Measurements from ENCODE around the gene NSFL1C. TPM values are rescaled to one million over a fixed set of nuclear protein-coding genes. Genes with fewer than 3 reads are reported as not detected.

NSFL1C gene
- total and polyA plus RNA-seq, 2 experiments from 2014 or later, result 48.9 to 92.2 TPM

DNA sequence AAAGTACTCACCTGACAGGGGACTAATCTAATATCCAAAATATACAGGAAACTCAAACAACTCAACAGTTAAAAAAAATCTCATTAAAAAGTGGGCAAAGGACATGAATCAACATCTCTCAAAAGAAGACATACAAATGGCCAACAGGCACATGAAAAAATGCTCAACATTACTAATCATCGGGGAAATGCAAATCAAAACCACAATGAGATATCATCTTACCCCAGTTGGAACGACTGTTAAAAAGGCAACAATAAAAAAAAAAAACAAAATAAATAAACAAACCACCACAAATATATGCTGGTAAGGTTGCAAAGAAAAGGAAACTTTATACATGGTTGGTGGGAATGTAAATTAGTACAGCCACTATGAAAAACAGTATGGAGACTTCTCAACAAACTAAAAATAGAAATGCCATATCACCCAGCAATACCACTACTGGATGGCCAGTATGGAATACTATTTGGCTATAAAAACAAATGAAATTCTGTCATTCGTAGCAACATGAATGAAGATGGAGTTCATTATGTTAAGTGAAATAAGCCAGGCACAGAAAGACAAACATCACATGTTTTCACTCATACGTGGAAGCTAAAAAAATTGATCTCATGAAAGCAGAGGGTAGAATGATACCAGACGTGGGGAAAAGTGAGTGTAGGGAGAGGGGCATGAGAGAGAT lies 17.9 kb upstream of the NSFL1C start:
- Histone ChIP-seq H2AFZ (no peak overlapping the region), H3K4me1 (ENCODE audit: insufficient read depth) (no peaks in the 10 kb centered on the region)

More for the DNA sequence above, 17.9 kb upstream of the NSFL1C start:
- no peaks in the 10 kb centered on the region for H3K36me3 ChIP-seq (ENCODE audit: insufficient read depth)
- ATAC-seq (no peak), DNase-seq (ENCODE audit: low spot score) (no peak)
- no peak overlapping the region for H3K27ac ChIP-seq (ENCODE audit: low read depth)
- no peak overlapping the region for H3K27ac Mint-ChIP-seq
- no peaks in the 10 kb centered on the region for H3K9me3 Mint-ChIP-seq
- no peaks in the 10 kb centered on the region for H3K36me3 Mint-ChIP-seq (ENCODE audit: low read depth)
- no peaks in the 10 kb centered on the region for H3K4me1 Mint-ChIP-seq
- H3K4me3 Mint-ChIP-seq, result no peak overlapping the region
- no peak overlapping the region for H3K4me2 ChIP-seq
- no peaks in the 10 kb centered on the region for H3F3A ChIP-seq (replicated peaks; ENCODE audit: low read depth)
- no peaks in the 10 kb centered on the region for H3K27me3 Mint-ChIP-seq (ENCODE audit: insufficient read depth, low read depth, poor library complexity)
- no peaks in the 10 kb centered on the region for H4K20me1 ChIP-seq (replicated peaks; ENCODE audit: insufficient read depth)
- TF ChIP-seq NANOG (IDR thresholded peaks at IDR 0.05; ENCODE audit: borderline replicate concordance), result no peak
- TF ChIP-seq CREB1 (CRISPR knock-in tag; IDR thresholded peaks at IDR 0.05; ENCODE audit: low read depth), result no peak
- TF ChIP-seq STAT1 (IDR thresholded peaks at IDR 0.05; ENCODE audit: unreplicated experiment), result no peak
- no peak for TF ChIP-seq ZNF331 (CRISPR knock-in tag; IDR thresholded peaks at IDR 0.05; ENCODE audit: low read depth)
- TF ChIP-seq JUNB (IDR thresholded peaks at IDR 0.05; ENCODE audit: unreplicated experiment), result no peak
- TF ChIP-seq, protein P1, sequence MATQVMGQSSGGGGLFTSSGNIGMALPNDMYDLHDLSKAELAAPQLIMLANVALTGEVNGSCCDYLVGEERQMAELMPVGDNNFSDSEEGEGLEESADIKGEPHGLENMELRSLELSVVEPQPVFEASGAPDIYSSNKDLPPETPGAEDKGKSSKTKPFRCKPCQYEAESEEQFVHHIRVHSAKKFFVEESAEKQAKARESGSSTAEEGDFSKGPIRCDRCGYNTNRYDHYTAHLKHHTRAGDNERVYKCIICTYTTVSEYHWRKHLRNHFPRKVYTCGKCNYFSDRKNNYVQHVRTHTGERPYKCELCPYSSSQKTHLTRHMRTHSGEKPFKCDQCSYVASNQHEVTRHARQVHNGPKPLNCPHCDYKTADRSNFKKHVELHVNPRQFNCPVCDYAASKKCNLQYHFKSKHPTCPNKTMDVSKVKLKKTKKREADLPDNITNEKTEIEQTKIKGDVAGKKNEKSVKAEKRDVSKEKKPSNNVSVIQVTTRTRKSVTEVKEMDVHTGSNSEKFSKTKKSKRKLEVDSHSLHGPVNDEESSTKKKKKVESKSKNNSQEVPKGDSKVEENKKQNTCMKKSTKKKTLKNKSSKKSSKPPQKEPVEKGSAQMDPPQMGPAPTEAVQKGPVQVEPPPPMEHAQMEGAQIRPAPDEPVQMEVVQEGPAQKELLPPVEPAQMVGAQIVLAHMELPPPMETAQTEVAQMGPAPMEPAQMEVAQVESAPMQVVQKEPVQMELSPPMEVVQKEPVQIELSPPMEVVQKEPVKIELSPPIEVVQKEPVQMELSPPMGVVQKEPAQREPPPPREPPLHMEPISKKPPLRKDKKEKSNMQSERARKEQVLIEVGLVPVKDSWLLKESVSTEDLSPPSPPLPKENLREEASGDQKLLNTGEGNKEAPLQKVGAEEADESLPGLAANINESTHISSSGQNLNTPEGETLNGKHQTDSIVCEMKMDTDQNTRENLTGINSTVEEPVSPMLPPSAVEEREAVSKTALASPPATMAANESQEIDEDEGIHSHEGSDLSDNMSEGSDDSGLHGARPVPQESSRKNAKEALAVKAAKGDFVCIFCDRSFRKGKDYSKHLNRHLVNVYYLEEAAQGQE (IDR thresholded peaks at IDR 0.05; ENCODE audit: unreplicated experiment), result no peak
- TF ChIP-seq POLR2AphosphoS5 (IDR thresholded peaks at IDR 0.05; ENCODE audit: low read depth), result no peak
- TF ChIP-seq EZH2phosphoT487 (IDR thresholded peaks at IDR 0.05; ENCODE audit: unreplicated experiment), result no peak
- TF ChIP-seq ZNF114 (CRISPR knock-in tag; IDR thresholded peaks at IDR 0.05), result no peak
- TF ChIP-seq EZH2 (IDR thresholded peaks at IDR 0.05; ENCODE audit: low read depth, unreplicated experiment), result no peak
- TF ChIP-seq, protein P2, sequence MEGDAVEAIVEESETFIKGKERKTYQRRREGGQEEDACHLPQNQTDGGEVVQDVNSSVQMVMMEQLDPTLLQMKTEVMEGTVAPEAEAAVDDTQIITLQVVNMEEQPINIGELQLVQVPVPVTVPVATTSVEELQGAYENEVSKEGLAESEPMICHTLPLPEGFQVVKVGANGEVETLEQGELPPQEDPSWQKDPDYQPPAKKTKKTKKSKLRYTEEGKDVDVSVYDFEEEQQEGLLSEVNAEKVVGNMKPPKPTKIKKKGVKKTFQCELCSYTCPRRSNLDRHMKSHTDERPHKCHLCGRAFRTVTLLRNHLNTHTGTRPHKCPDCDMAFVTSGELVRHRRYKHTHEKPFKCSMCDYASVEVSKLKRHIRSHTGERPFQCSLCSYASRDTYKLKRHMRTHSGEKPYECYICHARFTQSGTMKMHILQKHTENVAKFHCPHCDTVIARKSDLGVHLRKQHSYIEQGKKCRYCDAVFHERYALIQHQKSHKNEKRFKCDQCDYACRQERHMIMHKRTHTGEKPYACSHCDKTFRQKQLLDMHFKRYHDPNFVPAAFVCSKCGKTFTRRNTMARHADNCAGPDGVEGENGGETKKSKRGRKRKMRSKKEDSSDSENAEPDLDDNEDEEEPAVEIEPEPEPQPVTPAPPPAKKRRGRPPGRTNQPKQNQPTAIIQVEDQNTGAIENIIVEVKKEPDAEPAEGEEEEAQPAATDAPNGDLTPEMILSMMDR (conservative IDR thresholded peaks at IDR 0.05; ENCODE audit: low read depth in 2 of 2), result no peak
- TF ChIP-seq, protein P3, sequence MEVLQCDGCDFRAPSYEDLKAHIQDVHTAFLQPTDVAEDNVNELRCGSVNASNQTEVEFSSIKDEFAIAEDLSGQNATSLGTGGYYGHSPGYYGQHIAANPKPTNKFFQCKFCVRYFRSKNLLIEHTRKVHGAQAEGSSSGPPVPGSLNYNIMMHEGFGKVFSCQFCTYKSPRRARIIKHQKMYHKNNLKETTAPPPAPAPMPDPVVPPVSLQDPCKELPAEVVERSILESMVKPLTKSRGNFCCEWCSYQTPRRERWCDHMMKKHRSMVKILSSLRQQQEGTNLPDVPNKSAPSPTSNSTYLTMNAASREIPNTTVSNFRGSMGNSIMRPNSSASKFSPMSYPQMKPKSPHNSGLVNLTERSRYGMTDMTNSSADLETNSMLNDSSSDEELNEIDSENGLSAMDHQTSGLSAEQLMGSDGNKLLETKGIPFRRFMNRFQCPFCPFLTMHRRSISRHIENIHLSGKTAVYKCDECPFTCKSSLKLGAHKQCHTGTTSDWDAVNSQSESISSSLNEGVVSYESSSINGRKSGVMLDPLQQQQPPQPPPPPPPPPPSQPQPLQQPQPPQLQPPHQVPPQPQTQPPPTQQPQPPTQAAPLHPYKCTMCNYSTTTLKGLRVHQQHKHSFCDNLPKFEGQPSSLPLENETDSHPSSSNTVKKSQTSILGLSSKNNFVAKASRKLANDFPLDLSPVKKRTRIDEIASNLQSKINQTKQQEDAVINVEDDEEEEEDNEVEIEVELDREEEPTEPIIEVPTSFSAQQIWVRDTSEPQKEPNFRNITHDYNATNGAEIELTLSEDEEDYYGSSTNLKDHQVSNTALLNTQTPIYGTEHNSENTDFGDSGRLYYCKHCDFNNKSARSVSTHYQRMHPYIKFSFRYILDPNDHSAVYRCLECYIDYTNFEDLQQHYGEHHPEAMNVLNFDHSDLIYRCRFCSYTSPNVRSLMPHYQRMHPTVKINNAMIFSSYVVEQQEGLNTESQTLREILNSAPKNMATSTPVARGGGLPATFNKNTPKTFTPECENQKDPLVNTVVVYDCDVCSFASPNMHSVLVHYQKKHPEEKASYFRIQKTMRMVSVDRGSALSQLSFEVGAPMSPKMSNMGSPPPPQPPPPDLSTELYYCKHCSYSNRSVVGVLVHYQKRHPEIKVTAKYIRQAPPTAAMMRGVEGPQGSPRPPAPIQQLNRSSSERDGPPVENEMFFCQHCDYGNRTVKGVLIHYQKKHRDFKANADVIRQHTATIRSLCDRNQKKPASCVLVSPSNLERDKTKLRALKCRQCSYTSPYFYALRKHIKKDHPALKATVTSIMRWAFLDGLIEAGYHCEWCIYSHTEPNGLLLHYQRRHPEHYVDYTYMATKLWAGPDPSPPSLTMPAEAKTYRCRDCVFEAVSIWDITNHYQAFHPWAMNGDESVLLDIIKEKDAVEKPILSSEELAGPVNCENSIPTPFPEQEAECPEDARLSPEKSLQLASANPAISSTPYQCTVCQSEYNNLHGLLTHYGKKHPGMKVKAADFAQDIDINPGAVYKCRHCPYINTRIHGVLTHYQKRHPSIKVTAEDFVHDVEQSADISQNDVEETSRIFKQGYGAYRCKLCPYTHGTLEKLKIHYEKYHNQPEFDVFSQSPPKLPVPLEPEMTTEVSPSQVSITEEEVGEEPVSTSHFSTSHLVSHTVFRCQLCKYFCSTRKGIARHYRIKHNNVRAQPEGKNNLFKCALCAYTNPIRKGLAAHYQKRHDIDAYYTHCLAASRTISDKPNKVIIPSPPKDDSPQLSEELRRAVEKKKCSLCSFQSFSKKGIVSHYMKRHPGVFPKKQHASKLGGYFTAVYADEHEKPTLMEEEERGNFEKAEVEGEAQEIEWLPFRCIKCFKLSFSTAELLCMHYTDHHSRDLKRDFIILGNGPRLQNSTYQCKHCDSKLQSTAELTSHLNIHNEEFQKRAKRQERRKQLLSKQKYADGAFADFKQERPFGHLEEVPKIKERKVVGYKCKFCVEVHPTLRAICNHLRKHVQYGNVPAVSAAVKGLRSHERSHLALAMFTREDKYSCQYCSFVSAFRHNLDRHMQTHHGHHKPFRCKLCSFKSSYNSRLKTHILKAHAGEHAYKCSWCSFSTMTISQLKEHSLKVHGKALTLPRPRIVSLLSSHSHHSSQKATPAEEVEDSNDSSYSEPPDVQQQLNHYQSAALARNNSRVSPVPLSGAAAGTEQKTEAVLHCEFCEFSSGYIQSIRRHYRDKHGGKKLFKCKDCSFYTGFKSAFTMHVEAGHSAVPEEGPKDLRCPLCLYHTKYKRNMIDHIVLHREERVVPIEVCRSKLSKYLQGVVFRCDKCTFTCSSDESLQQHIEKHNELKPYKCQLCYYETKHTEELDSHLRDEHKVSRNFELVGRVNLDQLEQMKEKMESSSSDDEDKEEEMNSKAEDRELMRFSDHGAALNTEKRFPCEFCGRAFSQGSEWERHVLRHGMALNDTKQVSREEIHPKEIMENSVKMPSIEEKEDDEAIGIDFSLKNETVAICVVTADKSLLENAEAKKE (CRISPR knock-in tag; IDR thresholded peaks at IDR 0.05), result no peak
- H3K4me3 ChIP-seq, result no peak overlapping the region
- no peaks in the 10 kb centered on the region for H3K79me2 ChIP-seq (replicated peaks; ENCODE audit: insufficient read depth)
- no peaks in the 10 kb centered on the region for H3K9me2 ChIP-seq (ENCODE audit: insufficient read depth)
- no peaks in the 10 kb centered on the region for H3K27me3 ChIP-seq (ENCODE audit: insufficient read depth)
